Keratinocyte (primary cell): ENCODE data around the gene MRC2. TPM values are rescaled to one million over a fixed set of nuclear protein-coding genes. Genes with fewer than 3 reads are reported as not detected.

ENCODE experiments used
- DNase-seq: peaks from one replicate; pipeline ENCODE4 v3.0.0-alpha.2; 2011; ENCODE audit warnings: low read depth, missing footprints, low spot score
- FAIRE-seq: peaks from 2 replicates; lab custom pipeline; 2011; peaks lifted over from hg19 to GRCh38; lab: Jason Lieb, UNC
- H2AFZ ChIP-seq: 2 replicates; pipeline ENCODE4 v1.6.0; 2012; ENCODE audit warnings: low read length, control low read depth, inconsistent platforms; ENCODE audit not compliant: control insufficient read depth
- H3K27ac ChIP-seq: 2 replicates; pipeline ENCODE4 v1.5.1; 2011; ENCODE audit warnings: low read length; ENCODE audit not compliant: control insufficient read depth, insufficient read depth
- H3K27me3 ChIP-seq: 3 replicates; pipeline ENCODE4 v1.6.0; 2011; ENCODE audit warnings: low read length; ENCODE audit not compliant: control insufficient read depth, insufficient read depth; ENCODE audit errors: extremely low read depth
- H3K36me3 ChIP-seq, 2 experiments: 2 replicates in 1 of 2; 3 replicates in 1 of 2; pipeline ENCODE4 v1.5.1; 2011; ENCODE audit warnings: low read length in 2 of 2, mild to moderate bottlenecking in 1 of 2; ENCODE audit not compliant: control insufficient read depth in 2 of 2, insufficient read depth in 2 of 2; ENCODE audit errors: extremely low read depth in 1 of 2
- H3K4me1 ChIP-seq: 3 replicates; pipeline ENCODE4 v1.5.1; 2011; ENCODE audit warnings: low read length; ENCODE audit not compliant: control insufficient read depth, insufficient read depth; ENCODE audit errors: extremely low read depth
- H3K4me2 ChIP-seq: 3 replicates; pipeline ENCODE4 v1.6.0; 2011; ENCODE audit warnings: low read depth, low read length; ENCODE audit not compliant: control insufficient read depth, insufficient read depth; ENCODE audit errors: extremely low read depth
- H3K4me3 ChIP-seq, 3 experiments: fragments of 200-600 bp in 1 of 3; sonication (generic) in 1 of 3; 2 replicates in 2 of 3; 3 replicates in 1 of 3; pipeline ENCODE4 v1.5.1; 2011 to 2016; ENCODE audit warnings: low read length in 3 of 3, mild to moderate bottlenecking in 3 of 3, control low read depth in 2 of 3, inconsistent platforms in 1 of 3, low read depth in 1 of 3, mixed read lengths in 1 of 3, mixed run types in 1 of 3, moderate library complexity in 1 of 3; ENCODE audit not compliant: control insufficient read depth in 2 of 3, insufficient read depth in 2 of 3; ENCODE audit errors: extremely low read depth in 1 of 3
- H3K79me2 ChIP-seq: 2 replicates; pipeline ENCODE4 v1.6.0; 2012; ENCODE audit warnings: low read length; ENCODE audit not compliant: control insufficient read depth, insufficient read depth
- H3K9ac ChIP-seq: 3 replicates; pipeline ENCODE4 v1.6.0; 2011; ENCODE audit warnings: low read length; ENCODE audit not compliant: control insufficient read depth, insufficient read depth; ENCODE audit errors: extremely low read depth
- H3K9me1 ChIP-seq: 3 replicates; pipeline ENCODE4 v1.6.0; 2011; ENCODE audit warnings: low read length; ENCODE audit not compliant: control insufficient read depth, insufficient read depth; ENCODE audit errors: extremely low read depth
- H3K9me3 ChIP-seq: 2 replicates; pipeline ENCODE4 v1.5.1; 2012; ENCODE audit warnings: low read depth, low read length; ENCODE audit not compliant: control insufficient read depth
- H4K20me1 ChIP-seq: 3 replicates; pipeline ENCODE4 v1.6.0; 2011; ENCODE audit warnings: low read length; ENCODE audit not compliant: control insufficient read depth, insufficient read depth; ENCODE audit errors: extremely low read depth
- CTCF ChIP-seq, 3 experiments: IDR thresholded peaks in 1 of 3; conservative IDR thresholded peaks in 1 of 3; optimal IDR thresholded peaks in 1 of 3; 2 replicates in 2 of 3; 3 replicates in 1 of 3; pipeline versions ENCODE3 to v1.5.1; 2011; ENCODE audit warnings: low read length in 3 of 3, mild to moderate bottlenecking in 3 of 3, moderate library complexity in 2 of 3, control low read depth in 1 of 3, inconsistent platforms in 1 of 3; ENCODE audit not compliant: insufficient read depth in 2 of 3; ENCODE audit errors: extremely low read depth in 1 of 3
- EZH2 ChIP-seq: IDR thresholded peaks from one replicate; pipeline ENCODE4 v1.6.1; 2012; ENCODE audit warnings: inconsistent platforms, mild to moderate bottlenecking, low read length, moderate library complexity
- dilution Hi-C: fragments of 300-500 bp; cut with MboI; formaldehyde crosslinking; loops from one replicate; pipeline ENCODE4 v1.7.0; 2020; ENCODE audit warnings: low sequenced_read_pairs; ENCODE audit not compliant: extremely low pct_ligation_motif_present
- polyA plus RNA-seq, 5 experiments: library from polyadenylated mRNA; depleted of rRNA in 3 of 5; stranded (reverse) in 3 of 5; stranded (forward) in 1 of 5; unstranded in 1 of 5; fragments of >200 nt; gene quantifications; 1 replicate in 1 of 5; 2 replicates in 3 of 5; 3 replicates in 1 of 5; pipeline versions ENCODE4 v1.2.1 to v1.2.3, GENCODE V29; 2011 to 2012; ENCODE audit warnings: missing spikeins in 2 of 5, low read depth in 1 of 5, low replicate concordance in 1 of 5

The MRC2 gene
- polyA plus RNA-seq, 1 donor (not counting 4 experiments of a cell fraction or from before 2014, with no cell fraction given): 14.0 TPM

- DNase-seq (no peak), FAIRE-seq (no peak)
- no peak overlapping the region for H3K4me2 ChIP-seq
- H2AFZ ChIP-seq: no peak overlapping the region
- dilution Hi-C loops: no loop called here
- H3K9me1 ChIP-seq: peaks cover 2% of the 10 kb centered on the region
- H3K36me3 ChIP-seq: peaks cover 17 to 40% of the 10 kb centered on the region in 2 experiments
- H3K79me2 ChIP-seq: no peaks in the 10 kb centered on the region
- H3K9ac ChIP-seq: no peak overlapping the region
- no peaks in the 10 kb centered on the region for H3K9me3 ChIP-seq
- H3K4me3 ChIP-seq: no peak overlapping the region
- TF ChIP-seq EZH2: no peak
- TF ChIP-seq CTCF (optimal IDR thresholded peaks at IDR 0.05 in 1 of 3, IDR thresholded peaks at IDR 0.05 in 1 of 3, conservative IDR thresholded peaks at IDR 0.05 in 1 of 3; ENCODE audit: extremely low read depth in 1 of 3, insufficient read depth in 2 of 3, low read length in 3 of 3): no peak
- no peaks in the 10 kb centered on the region for H3K27me3 ChIP-seq
- H3K4me1 ChIP-seq: no peaks in the 10 kb centered on the region
- H3K27ac ChIP-seq: no peak overlapping the region
- H4K20me1 ChIP-seq: no peaks in the 10 kb centered on the region
Observed at GRCh38 chr17:62605588-62605987, 21.9 kb upstream of the MRC2 start.

GRCh38 chr17:62611292-62611691 is 16.2 kb upstream of the MRC2 start:
- Histone ChIP-seq H3K27me3 (no peaks in the 10 kb centered on the region), H3K9me3 (no peaks in the 10 kb centered on the region), H3K9me1 (no peaks in the 10 kb centered on the region), H3K36me3 (peaks cover 22 to 26% of the 10 kb centered on the region in 2 experiments), H3K4me2 (no peak overlapping the region), H3K9ac (no peak overlapping the region), H3K4me1 (no peaks in the 10 kb centered on the region), H2AFZ (no peak overlapping the region), H3K27ac (no peak overlapping the region), H3K79me2 (no peaks in the 10 kb centered on the region), H4K20me1 (no peaks in the 10 kb centered on the region), H3K4me3 (no peak overlapping the region)
- FAIRE-seq (no peak), DNase-seq (no peak)
- TF ChIP-seq CTCF (optimal IDR thresholded peaks at IDR 0.05 in 1 of 3, IDR thresholded peaks at IDR 0.05 in 1 of 3, conservative IDR thresholded peaks at IDR 0.05 in 1 of 3; ENCODE audit: extremely low read depth in 1 of 3, insufficient read depth in 2 of 3, low read length in 3 of 3) (no peak), EZH2 (no peak)
- dilution Hi-C loops: no loop called here
